Endothelial cell (in vitro differentiated cells): ENCODE results near the gene ATP1A3. TPM values are rescaled to one million over a fixed set of nuclear protein-coding genes. Genes with fewer than 3 reads are reported as not detected.

Source experiments
- DNase-seq: peaks from one replicate; pipeline ENCODE4 v3.0.0; 2021; ENCODE audit warnings: low spot score
- H3K27ac Mint-ChIP-seq: one replicate; pipeline ENCODE4 v1.8.0; 2021; ENCODE audit warnings: mixed read lengths, inconsistent platforms; ENCODE audit not compliant: unreplicated experiment
- H3K27me3 Mint-ChIP-seq: one replicate; pipeline ENCODE4 v1.8.0; 2021; ENCODE audit warnings: mild to moderate bottlenecking, moderate library complexity, mixed read lengths, inconsistent platforms; ENCODE audit not compliant: unreplicated experiment
- H3K36me3 Mint-ChIP-seq: one replicate; pipeline ENCODE4 v1.8.0; 2021; ENCODE audit warnings: mild to moderate bottlenecking, low read depth, mixed read lengths, inconsistent platforms; ENCODE audit not compliant: unreplicated experiment
- H3K4me1 Mint-ChIP-seq: one replicate; pipeline ENCODE4 v1.8.0; 2021; ENCODE audit warnings: mild to moderate bottlenecking, mixed read lengths, inconsistent platforms; ENCODE audit not compliant: unreplicated experiment
- H3K4me3 Mint-ChIP-seq: one replicate; pipeline ENCODE4 v1.8.0; 2021; ENCODE audit warnings: mild to moderate bottlenecking, mixed read lengths, inconsistent platforms; ENCODE audit not compliant: unreplicated experiment
- H3K9me3 Mint-ChIP-seq: one replicate; pipeline ENCODE4 v1.8.0; 2021; ENCODE audit warnings: mixed read lengths, inconsistent platforms; ENCODE audit not compliant: unreplicated experiment
- total RNA-seq: library from RNA; stranded (reverse); fragmentation: NEBNext Ultra II Directional; extraction: Animal tissue kit (Norgen Biotek cat#: 25700); gene quantifications from one replicate; pipeline ENCODE4 v1.2.1, GENCODE V29; 2021; ENCODE audit not compliant: unreplicated experiment
- TF ChIP-seq, protein P1 (sequence below): fragments of 200-600 bp; sonication (generic); IDR thresholded peaks from one replicate; pipeline ENCODE4 v1.5.0; 2021; ENCODE audit warnings: antibody characterized with exemption; ENCODE audit not compliant: unreplicated experiment

The ATP1A3 gene
- total RNA-seq, 1 donor from 2014 or later: not detected

DNA sequence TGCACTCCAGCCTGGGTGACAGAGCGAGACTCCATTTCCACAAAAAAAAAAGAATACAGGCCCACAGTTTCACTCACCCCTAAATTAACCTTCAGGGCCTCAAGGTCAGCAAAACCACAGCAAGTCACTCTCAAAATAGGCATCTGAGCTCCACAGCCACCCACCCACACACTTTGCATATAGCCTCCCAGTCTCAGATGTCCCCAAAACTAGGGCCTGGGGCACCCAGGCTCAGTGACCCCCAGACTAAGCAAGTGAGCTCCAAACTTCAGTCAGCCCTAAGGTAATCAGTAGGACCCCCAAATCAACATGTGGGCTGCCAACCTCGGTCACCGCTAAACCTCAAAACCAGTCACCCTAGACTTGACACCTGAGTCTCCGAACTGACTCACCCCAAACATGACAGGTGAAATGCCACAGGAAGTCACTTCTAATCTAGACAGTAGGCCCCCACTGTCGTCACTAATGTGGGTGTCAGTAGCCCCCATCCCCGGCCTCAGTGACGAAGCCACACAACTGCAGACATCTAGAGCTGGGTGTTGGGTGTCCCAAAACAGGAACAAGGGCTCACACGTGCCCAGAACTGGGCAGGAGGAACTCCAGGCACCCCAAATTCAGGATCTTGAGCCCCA lies 48.8 kb downstream of the ATP1A3 start:
- peaks cover 14% of the 10 kb centered on the region for H3K27me3 Mint-ChIP-seq
- H3K4me3 Mint-ChIP-seq: no peak overlapping the region
- H3K9me3 Mint-ChIP-seq: no peaks in the 10 kb centered on the region
- TF ChIP-seq, protein P1, sequence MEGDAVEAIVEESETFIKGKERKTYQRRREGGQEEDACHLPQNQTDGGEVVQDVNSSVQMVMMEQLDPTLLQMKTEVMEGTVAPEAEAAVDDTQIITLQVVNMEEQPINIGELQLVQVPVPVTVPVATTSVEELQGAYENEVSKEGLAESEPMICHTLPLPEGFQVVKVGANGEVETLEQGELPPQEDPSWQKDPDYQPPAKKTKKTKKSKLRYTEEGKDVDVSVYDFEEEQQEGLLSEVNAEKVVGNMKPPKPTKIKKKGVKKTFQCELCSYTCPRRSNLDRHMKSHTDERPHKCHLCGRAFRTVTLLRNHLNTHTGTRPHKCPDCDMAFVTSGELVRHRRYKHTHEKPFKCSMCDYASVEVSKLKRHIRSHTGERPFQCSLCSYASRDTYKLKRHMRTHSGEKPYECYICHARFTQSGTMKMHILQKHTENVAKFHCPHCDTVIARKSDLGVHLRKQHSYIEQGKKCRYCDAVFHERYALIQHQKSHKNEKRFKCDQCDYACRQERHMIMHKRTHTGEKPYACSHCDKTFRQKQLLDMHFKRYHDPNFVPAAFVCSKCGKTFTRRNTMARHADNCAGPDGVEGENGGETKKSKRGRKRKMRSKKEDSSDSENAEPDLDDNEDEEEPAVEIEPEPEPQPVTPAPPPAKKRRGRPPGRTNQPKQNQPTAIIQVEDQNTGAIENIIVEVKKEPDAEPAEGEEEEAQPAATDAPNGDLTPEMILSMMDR: no peak
- no peaks in the 10 kb centered on the region for H3K4me1 Mint-ChIP-seq
- H3K27ac Mint-ChIP-seq: no peak overlapping the region
- DNase-seq: no peak
- H3K36me3 Mint-ChIP-seq: peaks cover 14% of the 10 kb centered on the region

DNA sequence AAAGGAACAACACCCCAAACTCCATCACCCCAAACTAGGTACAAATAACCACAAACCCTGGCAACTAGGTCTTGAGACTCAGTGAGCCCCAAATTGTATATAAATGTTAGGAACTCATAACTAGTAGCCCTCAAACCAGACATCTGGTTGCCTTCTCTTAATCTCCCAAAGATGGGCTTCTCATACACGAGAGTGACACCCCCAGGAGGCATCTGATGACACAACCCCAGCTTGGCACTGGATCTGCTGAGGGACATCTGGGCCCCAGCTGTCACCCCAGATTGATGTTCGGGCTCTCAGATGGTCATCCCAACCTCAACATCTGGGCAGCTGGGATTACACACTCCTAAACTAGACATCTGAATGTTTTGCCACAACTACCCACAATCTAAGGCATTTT lies 49.7 kb downstream of the ATP1A3 start:
- Mint-ChIP-seq H3K4me3 (no peak overlapping the region), H3K4me1 (no peaks in the 10 kb centered on the region), H3K9me3 (no peaks in the 10 kb centered on the region), H3K27ac (no peak overlapping the region), H3K36me3 (peaks cover 14% of the 10 kb centered on the region), H3K27me3 (peaks cover 14% of the 10 kb centered on the region)
- DNase-seq: no peak
- TF ChIP-seq, protein P1: no peak

DNA sequence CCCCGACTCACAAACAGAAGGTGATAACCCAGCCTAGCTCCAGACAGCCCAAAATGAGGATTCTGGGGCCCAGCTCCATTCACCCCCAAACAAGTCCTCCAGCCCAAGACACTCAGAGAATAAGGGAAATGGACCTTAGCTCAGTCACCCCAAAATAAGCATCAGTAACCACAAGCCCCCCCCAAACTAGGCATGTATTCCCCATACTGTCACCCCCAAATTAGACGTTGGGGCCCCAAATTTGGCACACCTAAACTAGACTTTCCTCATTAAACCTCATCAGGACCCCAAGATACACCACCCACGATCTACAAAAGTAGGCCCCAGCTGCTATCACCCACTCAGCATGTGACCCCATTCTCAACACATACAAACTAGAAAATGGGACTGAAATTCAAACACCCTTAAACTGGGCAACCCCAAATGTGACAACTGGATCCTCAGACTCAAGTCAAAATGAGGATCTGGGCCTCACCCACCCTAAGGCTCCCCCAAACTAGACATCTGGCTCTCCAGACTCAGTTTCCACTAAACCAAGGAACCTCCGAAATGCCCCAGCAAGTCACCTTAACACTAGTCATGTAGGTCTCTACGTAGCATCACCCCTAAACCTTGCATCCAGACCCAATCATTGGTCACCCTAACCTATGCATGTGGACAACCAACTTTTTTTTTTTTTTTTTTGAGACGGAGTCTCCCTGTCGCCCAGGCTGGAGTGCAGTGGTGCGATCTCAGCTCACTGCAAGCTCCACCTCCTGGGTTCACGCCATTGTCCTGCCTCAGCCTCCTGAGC lies 52.4 kb downstream of the ATP1A3 start:
- Mint-ChIP-seq H3K36me3 (peaks cover 14% of the 10 kb centered on the region), H3K27ac (no peak overlapping the region), H3K27me3 (peaks cover 15% of the 10 kb centered on the region), H3K4me3 (peak overlapping the region; percentile 66), H3K4me1 (peaks cover 3% of the 10 kb centered on the region), H3K9me3 (peaks cover 4% of the 10 kb centered on the region)
- DNase-seq: no peak
- TF ChIP-seq, protein P1: no peak

DNA sequence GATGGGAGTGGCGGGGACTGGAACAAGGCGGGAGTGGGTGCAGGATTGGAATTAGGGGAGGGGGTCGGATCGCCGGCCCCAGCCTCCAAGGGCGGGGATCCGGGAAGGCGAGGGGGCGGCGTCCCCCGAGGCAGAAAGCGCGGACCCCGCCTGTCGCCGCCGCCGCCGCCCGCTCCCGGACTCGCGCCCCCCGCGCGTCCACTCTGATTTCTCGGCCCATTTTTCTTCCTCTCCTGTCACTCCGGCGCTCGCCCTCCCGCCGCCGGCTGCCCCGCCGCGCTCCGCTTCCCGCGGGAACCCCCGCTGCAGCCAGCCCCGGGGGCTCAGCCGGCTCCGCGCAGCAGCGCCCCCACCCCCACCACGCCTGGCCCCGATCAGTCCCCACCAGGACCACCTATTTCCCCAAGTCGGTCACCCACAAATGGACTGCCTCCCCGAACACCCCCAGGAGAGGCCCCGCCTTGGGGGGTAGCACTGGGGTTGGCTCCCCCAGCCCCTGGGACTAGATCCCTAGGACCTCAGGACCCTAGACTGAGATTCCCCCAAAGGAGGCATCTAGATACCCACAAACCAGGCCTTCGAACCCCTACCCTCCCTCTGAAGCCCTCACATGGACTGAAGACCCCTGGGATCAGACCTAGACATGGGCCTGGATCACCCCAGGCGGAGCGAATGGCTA lies 53.2 kb downstream of the ATP1A3 start:
- H3K27ac Mint-ChIP-seq: no peak overlapping the region
- TF ChIP-seq, protein P1: no peak
- no peak for DNase-seq
- H3K36me3 Mint-ChIP-seq: peaks cover 17% of the 10 kb centered on the region
- peaks cover 3% of the 10 kb centered on the region for H3K4me1 Mint-ChIP-seq
- peaks cover 19% of the 10 kb centered on the region for H3K27me3 Mint-ChIP-seq
- H3K4me3 Mint-ChIP-seq: peak overlapping the region; percentile 83
- H3K9me3 Mint-ChIP-seq: peaks cover 4% of the 10 kb centered on the region
